Type B pancreatic cell (in vitro differentiated cells): ENCODE results near the gene FCHSD2. TPM values are rescaled to one million over a fixed set of nuclear protein-coding genes. Genes with fewer than 3 reads are reported as not detected.

Experiments
- DNase-seq: peaks from one replicate; pipeline ENCODE4 v3.0.0; 2021; ENCODE audit warnings: mixed read lengths; ENCODE audit not compliant: unreplicated experiment; ENCODE audit errors: extremely low spot score
- H3K27ac Mint-ChIP-seq: 2 replicates; pipeline ENCODE4 v1.8.0; 2021; ENCODE audit warnings: mild to moderate bottlenecking, mixed read lengths
- H3K27me3 Mint-ChIP-seq: 2 replicates; pipeline ENCODE4 v1.8.0; 2021; ENCODE audit warnings: mixed read lengths
- H3K36me3 Mint-ChIP-seq: 2 replicates; pipeline ENCODE4 v1.8.0; 2021; ENCODE audit warnings: mixed read lengths
- H3K4me1 Mint-ChIP-seq: one replicate; pipeline ENCODE4 v1.8.0; 2021; ENCODE audit warnings: mixed read lengths; ENCODE audit not compliant: unreplicated experiment
- H3K4me3 Mint-ChIP-seq: 2 replicates; pipeline ENCODE4 v1.8.0; 2021; ENCODE audit warnings: mild to moderate bottlenecking, mixed read lengths
- H3K9me3 Mint-ChIP-seq: 2 replicates; pipeline ENCODE4 v1.8.0; 2021; ENCODE audit warnings: mixed read lengths
- total RNA-seq: library from RNA; stranded (reverse); gene quantifications from 2 replicates; pipeline ENCODE4 v1.2.1, GENCODE V29; 2021; ENCODE audit warnings: low replicate concordance
- TF ChIP-seq, protein P1 (sequence below): fragments of 200-600 bp; sonication (generic); conservative IDR thresholded peaks from 2 replicates; pipeline ENCODE4 v1.5.0; 2021; ENCODE audit warnings: antibody characterized with exemption, mild to moderate bottlenecking

The FCHSD2 gene
- total RNA-seq, 1 donor from 2014 or later: 30.8 TPM

- H3K4me3 Mint-ChIP-seq: no peak overlapping the region
- H3K36me3 Mint-ChIP-seq: peaks cover 20% of the 10 kb centered on the region
- TF ChIP-seq, protein P1, sequence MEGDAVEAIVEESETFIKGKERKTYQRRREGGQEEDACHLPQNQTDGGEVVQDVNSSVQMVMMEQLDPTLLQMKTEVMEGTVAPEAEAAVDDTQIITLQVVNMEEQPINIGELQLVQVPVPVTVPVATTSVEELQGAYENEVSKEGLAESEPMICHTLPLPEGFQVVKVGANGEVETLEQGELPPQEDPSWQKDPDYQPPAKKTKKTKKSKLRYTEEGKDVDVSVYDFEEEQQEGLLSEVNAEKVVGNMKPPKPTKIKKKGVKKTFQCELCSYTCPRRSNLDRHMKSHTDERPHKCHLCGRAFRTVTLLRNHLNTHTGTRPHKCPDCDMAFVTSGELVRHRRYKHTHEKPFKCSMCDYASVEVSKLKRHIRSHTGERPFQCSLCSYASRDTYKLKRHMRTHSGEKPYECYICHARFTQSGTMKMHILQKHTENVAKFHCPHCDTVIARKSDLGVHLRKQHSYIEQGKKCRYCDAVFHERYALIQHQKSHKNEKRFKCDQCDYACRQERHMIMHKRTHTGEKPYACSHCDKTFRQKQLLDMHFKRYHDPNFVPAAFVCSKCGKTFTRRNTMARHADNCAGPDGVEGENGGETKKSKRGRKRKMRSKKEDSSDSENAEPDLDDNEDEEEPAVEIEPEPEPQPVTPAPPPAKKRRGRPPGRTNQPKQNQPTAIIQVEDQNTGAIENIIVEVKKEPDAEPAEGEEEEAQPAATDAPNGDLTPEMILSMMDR: no peak
- no peaks in the 10 kb centered on the region for H3K9me3 Mint-ChIP-seq
- H3K27me3 Mint-ChIP-seq: no peaks in the 10 kb centered on the region
- no peak for DNase-seq
- H3K27ac Mint-ChIP-seq: no peak overlapping the region
- no peaks in the 10 kb centered on the region for H3K4me1 Mint-ChIP-seq
Measured at GRCh38 chr11:72885749-72886609, 256.1 kb downstream of the FCHSD2 start.

GRCh38 chr11:72876147-72876546 lies 266.0 kb downstream of the FCHSD2 start:
- TF ChIP-seq, protein P1: no peak
- Mint-ChIP-seq H3K4me1 (no peaks in the 10 kb centered on the region), H3K4me3 (no peak overlapping the region), H3K27ac (no peak overlapping the region), H3K9me3 (peaks cover 6% of the 10 kb centered on the region), H3K27me3 (no peaks in the 10 kb centered on the region), H3K36me3 (peaks cover 16% of the 10 kb centered on the region)
- DNase-seq: no peak

GRCh38 chr11:72875736-72876135 lies 266.4 kb downstream of the FCHSD2 start:
- no peak overlapping the region for H3K4me3 Mint-ChIP-seq
- no peak for DNase-seq
- peaks cover 6% of the 10 kb centered on the region for H3K9me3 Mint-ChIP-seq

GRCh38 chr11:72872012-72872411 lies 270.1 kb downstream of the FCHSD2 start:
- no peak overlapping the region for H3K4me3 Mint-ChIP-seq
- peaks cover 21% of the 10 kb centered on the region for H3K36me3 Mint-ChIP-seq
- no peaks in the 10 kb centered on the region for H3K4me1 Mint-ChIP-seq
- H3K27ac Mint-ChIP-seq: no peak overlapping the region
- DNase-seq: no peak
- H3K9me3 Mint-ChIP-seq: no peaks in the 10 kb centered on the region
- H3K27me3 Mint-ChIP-seq: no peaks in the 10 kb centered on the region
- TF ChIP-seq, protein P1: no peak

More at GRCh38 chr11:72875736-72876135, 266.4 kb downstream of the FCHSD2 start:
- Mint-ChIP-seq H3K27ac (no peak overlapping the region), H3K36me3 (peaks cover 14% of the 10 kb centered on the region), H3K27me3 (no peaks in the 10 kb centered on the region), H3K4me1 (no peaks in the 10 kb centered on the region)
- TF ChIP-seq, protein P1: no peak

DNA sequence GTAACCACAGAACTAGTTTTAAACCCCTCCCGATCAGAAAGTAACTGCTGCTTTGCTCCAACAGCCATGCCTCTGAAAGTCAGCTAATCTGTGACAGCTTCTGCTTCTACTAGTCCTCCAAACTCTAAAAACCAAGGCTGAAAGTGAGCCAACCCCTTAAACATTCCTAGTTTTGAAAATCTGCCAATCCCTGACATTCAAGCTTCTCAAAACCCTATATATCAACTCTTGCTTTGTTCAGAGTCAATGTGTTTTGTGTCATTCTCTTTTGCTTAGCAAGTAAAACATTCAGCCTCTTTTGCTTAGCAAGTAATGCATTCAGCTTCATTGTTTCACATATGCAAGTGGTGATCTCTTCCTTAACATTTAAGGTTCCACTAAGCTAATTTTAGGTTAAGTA lies 271.0 kb downstream of the FCHSD2 start:
- Mint-ChIP-seq H3K27me3 (no peaks in the 10 kb centered on the region), H3K9me3 (no peaks in the 10 kb centered on the region), H3K4me1 (no peaks in the 10 kb centered on the region), H3K27ac (no peak overlapping the region), H3K4me3 (no peak overlapping the region), H3K36me3 (peaks cover 25% of the 10 kb centered on the region)
- TF ChIP-seq, protein P1: no peak
- DNase-seq: no peak
